Kidney tubule cell (primary cell): ENCODE measurements around the gene NRTN.
"Not testable (repeated sequence)": the region's sequence is repeated elsewhere in the genome, so short reads cannot be mapped to it uniquely, and the experiment has no call there.

Source experiments
- DNase-seq: peaks from one replicate; pipeline ENCODE4 v3.0.0-alpha.2; 2018; ENCODE audit warnings: low spot score

Gene NRTN, protein sequence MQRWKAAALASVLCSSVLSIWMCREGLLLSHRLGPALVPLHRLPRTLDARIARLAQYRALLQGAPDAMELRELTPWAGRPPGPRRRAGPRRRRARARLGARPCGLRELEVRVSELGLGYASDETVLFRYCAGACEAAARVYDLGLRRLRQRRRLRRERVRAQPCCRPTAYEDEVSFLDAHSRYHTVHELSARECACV

DNA sequence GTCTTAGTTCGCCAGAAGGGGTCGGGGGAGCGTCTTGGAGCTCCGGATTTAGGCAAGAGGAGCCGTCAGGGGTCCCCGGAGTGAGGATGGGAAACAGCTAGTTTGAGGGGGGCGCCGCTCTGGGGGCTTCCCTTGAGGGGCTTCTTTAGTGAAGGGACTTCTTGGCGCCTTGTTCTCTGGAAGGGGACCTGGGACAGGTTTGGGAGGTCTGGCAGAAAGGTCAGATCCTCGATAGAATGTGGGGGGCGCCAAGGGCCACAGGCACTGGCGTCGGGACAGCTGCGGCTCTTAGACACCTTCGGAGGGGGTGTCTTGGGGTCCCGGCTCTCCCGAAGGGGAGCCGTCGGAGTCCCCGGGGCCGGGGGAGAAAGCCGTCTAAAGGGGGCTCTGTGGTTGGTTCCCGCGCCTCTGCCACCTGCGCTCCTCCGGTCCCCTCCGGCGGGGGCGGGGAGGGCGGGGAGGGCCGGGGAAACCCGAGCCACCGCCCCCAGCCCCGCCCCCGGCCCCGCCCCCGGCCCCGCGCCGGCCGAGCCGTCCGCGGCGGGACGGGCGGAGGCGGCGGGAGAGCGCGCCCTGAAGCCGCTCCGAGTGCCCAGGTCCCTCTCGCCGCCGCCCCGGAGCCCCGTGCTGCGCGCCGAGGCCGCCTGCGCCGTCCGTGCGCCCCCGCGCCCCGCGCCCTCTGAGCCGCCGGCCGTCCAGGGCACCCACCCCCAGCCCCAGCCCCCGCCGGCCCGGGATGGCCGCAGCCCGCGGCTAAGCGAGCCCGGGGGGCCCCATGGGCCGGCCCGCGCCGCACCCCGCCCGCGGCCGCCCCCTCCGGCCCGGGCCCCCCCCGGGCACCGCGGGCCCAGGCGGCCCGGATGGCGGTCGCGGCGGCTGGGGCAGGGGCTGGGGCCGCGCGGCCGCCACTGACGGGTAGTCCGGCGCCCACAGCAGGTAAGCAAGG, at the start of gene NRTN:
Gene NRTN (plus strand): TSS at position 552 of the 946 bp plus-strand sequence. CDS start 19,099 bp downstream, outside the sequence.
- DNase-seq: no peak

DNA sequence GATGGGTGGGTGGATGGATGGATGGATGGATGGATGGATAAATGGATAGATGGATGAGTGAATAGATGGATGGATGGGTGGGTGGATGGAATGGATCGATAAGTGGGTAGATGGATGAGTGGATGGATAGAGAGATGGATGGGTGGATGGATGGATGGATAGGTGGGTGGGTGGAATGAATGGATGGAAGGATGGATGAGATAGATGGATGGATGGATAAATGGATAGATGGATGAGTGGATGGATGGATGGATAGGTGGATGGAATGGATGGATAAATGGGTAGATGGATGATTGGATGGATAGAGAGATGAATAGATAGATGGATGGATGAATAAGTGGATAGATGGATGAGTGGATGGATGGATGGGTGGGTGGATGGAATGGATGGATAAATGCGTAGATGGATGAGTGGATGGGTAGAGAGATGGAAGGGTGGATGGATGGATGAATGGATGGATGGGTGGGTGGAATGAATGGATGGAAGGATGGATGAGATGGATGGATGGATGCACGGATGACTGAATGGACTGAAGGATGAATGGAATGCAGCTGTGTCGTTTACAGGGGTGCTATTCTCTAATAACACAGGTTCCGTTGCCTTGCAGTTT, 42.2 kb upstream of the NRTN start:
- no peak for DNase-seq

DNA sequence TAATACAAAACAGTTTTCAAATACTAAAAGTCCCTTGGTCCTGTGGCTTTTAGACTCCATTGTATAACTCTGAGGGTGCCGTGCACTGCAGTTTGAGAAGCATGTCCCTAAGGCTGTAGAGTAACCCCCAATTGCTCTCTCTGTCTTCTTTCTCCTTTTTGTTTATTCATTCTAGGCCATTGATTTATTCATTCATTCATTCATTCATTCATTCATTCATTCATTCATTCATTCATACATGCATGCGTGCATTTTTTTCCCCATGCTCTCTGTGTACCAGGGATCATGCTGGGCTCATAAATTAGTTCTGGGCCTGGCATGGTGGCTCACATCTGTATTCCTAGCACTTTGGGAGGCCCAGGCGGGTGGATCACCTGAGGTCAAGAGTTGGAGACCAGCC, 39.6 kb upstream of the NRTN start:
- no peak for DNase-seq

DNA sequence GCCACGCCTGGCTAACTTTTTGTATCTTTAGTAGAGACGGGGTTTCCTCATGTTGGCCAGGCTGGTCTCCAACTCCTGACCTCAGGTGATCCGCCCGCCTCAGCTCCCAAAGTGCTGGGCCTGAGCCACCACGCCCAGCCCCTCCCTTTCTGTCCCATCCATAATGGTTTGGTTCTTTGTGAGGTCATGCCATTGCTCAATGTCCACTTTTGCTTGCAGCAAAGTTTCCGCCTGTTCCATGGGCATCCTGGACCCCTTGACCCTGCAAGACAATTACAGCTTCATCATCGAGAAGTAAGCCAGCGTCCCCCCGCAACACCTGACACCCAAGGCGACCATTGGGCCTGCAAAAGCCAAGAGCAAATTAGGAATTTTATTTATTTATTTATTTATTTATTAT, 36.9 kb upstream of the NRTN start:
- DNase-seq: no peak

DNA sequence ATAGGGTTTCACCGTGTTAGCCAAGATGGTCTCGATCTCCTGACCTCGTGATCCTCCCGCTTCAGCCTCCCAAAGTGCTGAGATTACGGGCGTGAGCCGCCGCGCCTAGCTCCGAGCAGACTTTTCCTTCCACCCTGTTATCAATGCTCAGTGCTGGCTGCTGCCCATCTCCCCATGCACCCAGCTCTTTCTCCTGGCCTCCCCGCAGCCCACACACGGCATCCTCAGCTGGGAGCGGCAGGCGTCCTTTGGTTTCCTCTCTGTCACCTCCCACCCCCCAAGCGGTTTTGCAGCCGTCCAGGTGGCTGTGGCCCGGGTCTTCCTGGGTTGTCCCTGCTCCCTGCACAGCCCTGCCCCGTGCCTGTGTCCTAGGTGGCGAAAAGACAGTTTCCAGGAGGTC, 32.5 kb upstream of the NRTN start:
- DNase-seq: no peak

DNA sequence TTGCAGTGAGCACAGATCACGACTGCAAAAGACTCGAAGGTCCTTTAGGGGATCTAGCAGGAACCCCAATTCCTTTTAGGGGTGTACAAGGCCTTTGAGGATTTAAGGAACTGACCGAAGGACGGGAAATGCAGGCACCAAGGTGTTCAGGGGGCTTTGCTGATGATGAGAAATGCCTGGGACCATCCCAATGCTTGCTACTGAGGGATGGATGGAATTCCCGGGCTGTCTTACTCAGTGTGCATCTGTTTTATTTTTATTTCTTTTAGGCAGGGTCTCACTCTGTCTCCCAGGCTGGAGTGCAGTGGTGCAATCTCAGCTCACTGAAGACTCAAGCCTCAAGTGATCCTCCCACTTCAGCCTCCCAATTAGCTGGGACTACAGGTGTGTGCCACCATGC, 31.6 kb upstream of the NRTN start:
- DNase-seq: no peak

DNA sequence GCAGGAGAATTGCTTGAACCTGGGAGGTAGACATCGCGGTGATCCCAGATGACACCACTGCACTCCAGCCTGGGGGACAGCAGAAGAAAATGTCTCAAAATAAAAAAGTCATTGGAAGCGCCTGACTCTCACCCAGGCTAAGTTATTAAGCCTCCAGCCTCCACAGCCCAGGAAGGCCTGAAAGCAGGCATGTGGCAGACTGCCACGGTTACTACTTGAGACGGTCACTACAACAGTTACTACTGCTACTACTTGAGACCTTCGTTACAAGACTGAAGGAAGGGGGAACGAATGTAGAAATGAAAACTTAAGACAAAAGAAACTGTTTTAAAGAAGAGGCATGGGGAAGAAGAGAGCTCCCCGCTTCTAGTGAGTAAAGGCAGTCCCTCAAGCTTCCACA, 29.9 kb upstream of the NRTN start:
- DNase-seq: no peak

DNA sequence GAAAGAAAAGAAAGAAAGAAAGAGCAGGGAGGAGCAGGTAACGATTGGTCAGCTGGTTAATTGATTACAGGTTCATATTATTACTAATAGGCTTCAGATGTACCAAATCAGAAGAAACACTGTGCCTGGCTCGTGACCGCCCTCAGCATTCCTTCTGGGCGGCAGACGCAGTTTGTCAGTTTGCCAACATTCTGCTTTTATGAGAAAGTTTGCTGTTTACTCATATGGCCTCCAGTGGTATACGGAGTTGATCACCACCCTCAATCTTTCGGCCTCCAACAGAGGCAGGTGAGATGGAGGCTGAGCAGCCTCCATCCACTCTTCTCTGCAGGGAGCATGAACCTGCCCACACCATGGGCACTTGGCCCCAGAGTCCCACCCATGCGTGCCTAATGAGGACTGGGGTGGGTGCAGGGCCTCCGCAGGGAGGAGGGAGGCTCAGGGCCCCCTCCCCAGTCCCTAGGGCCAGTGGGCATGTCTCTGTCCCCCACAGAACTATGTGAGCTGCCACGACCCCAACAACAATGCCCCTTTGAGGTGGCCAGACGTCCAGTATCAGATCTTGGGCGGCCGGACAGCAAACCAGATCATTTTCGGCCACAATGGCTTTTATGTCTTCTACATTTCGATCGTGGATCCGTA, 29.1 kb upstream of the NRTN start:
- DNase-seq: peak; percentile 19

DNA sequence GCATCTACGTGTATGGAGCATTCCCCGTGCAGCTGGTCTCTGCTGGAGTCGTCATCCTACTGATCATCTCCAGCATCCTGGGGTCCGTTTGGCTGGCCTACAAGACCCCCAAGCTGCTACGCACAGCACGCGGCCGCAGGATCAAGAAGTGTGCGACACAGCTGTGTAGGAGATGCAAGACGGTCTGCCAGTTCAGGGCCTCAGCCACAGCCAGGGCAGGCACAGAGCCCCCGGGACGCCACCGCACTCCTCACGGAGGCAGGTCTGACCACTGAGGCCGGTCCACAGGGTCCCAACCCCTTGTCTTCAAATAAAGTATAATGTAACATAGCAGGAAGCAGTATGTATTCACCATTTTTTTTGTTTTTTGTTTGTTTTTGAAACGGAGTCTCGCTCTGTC, 26.5 kb upstream of the NRTN start:
- DNase-seq: no peak

DNA sequence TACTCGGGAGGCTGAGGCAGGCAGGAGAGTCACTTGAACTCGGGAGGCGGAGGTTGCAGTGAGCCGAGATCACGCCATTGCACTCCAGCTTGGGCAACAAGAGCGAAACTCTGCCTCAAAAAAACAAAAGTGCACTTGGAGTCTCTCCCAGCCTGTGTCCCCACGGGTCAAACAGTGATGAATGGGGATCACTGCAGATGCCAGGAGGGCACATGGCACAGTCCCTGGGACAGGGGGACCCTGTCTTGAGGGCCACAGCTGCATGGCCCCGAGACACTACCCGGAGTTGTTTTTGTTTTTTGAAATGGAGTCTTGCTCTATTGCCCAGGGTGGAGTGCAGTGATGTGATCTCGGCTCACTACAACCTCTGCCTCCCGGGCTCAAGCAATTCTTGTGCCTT, 24.0 kb upstream of the NRTN start:
- DNase-seq: not testable (repeated sequence)

DNA sequence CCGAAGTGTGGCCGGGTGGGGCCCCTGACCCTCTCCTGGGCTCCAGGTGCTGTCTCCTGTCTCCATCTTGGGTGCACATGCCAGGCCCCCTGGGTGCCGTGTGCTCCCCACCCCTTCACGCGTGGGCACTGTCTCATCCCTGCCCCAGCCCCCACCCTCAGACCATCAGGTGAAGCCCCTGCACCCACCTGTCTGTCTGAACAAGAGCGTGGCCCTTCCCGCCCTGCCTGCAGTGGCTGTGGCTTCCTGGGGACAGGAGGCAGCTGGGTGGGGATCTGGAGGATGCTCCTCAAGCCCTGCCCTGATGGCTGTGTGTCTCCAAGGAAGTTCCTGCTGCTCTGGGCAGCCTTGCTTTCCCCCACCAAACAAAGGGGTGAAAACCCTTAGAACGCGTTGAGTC, 22.5 kb upstream of the NRTN start:
- no peak for DNase-seq

DNA sequence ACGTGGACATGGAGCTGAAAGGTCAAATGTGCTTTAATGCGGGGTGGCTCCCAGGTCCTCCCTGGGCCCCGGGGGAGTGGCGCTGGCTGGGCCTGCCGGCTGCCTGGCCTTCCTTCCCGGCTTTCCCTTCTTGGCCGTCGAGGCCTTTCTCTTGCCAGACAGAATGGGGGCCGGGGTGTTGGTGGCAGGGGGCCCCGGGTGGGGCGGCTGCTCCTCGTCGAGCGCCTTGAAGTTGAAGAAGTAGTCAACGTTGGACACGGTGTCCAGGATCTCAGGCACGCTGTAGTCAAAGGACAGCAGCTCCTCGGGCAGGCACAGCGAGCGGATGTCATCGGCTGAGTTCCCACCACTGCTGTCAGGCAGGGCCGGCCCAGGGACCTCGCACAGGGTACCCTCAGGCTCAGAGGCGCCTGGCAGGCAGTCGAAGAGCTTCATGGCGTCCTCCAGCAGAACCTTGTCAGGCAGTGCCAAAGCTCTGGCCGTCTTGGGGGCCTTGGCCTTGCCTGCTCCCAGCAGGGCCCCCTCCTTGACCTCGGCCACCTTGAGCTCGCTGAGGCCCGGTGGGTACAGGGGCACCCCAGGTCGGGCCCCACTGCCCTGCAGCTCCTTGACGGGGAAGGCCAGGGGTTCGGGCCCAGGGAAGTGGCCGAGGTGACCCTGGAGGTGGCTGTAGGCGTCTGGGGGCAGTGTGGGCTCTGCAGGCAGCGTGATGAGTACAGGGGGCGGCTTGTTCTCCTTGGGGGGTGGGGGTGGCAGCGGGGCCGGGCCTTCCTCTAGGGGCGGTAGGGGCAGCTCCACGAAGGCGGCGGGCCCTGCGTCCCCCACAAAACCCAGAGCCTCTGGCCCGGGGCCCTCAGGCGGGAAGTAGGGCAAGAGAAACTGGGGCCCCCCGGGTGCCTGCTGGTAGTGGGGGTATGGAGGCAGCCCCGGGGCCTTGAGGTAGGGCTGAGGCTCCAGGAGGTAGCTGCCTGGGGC, 21.6 kb upstream of the NRTN start:
- no peak for DNase-seq

DNA sequence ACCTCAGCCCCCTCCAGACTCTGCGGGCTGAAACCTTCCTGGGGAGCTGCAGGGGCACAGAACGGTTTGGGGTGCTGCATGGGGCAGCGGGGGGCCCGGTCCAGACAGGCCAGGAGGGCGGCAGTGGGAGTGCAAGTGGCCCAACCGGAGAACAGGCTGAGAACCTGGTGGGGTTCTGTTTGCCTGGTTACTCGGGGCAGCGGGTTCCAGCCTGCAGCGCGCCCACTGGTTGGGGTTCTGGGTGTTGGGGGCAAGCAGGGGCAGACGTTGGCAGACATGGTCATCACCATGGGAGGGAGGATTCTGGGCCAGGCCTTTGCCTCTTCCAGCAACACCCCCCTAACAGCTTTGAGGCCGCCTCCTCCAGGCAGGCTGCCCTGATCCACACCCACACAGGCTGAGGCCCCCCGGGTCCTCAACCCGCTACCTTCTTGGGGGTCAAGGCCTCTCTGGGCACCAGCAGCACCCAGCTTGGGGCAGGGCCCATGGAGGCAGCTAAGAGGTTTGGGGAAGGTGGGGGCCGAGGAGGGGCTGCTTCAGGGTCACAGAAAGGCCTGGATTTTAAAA, 20.2 kb upstream of the NRTN start, which contains the start of gene PRR22:
Gene PRR22 (minus strand): TSS at position 166 of the 567 bp plus-strand sequence. CDS start 86 bp downstream, at position 80.
- no peak for DNase-seq

DNA sequence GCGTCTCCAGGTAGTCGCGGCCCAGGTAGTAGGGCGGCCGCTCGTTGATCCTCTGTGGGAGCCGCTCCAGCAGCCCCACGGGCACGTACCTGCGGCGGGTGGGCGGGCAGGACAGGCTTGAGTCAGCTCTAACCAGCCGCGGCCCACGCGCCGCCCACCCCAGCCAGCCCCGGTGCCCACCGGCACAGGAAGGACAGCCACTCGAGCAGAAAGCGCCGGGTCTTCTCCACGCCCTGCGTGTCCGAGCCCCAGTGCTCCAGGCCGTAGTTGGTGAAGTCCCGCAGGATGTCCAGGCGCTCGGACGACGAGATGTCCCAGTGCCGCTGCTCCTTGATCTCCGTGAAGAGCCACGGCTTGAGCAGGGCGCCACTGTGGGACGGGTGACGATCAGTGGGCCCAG, 19.4 kb upstream of the NRTN start:
- DNase-seq: no peak

DNA sequence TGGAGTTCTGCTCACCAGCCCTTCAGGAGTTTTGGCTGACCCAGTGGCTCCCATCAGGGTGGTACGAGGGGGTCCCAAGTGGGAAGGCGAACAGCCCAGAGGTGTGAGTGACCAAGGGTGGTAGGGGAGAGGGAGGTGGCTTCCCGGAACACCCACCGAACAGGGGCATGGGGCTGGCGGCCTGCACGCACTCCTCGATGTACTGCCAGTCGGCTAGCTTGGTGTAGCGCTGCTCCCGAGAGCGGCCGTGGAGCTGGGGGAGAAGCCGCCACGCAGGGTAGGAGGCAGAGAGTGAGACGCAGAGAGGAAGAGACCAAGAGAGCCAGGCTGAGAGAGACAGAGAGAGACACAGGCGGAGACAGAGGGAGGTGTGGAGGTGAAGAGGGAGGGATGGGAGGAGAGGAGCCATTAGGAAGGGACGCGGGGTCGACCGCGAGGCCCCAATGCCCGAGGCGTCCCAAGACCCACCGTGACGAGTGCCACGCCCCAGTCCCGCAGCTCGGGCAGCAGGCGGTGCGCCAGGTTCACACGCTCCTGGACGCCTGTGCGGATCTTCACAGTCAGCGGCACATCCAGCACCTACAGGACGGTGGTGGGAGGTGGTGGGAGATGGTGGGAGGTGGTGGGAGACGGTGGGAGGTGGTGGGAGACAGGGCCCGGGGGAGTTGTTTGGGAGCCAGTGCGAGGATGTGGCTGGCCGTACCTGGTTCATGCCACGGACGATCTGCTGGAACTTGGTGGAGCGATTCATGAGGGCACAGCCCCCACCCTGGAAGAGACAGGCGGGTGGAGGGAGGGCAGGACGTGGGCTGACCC, 18.1 kb upstream of the NRTN start:
- no peak for DNase-seq

DNA sequence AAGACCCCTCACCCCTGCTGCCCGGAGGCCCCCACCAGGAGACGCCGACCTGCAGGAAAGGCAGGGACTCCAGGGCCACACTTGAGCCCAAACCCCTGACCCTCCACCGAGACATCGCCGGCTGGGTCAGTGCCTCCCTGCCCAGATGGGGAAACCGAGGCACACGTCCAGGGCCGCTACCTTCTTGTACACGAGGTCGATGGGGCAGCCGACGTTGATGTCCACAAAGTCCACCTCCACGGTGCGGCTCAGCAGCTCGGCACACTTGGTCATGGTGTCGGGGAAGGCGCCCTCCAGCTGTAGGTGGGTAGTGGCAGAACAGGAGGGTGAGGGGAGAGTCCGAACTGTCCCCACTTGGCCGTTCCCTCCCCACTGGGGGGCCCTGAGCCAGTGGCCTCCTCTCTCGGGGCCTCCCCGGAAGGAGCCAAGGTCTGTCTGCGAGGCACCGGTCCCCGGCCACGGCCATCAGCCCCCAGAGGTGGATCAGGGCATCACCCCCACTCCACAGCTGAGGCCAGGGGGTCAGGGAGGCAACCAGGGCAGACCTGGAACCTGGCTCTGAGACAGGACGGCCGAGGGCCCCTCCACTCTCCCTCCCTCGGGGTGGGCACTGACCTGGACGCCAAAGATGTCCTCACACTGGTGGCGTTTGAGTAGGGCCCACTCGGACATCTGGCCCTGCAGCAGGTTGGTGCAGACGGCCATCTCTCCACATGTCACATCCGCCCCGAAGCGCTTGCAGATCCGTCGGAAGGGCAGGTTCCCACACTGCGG, 17.3 kb upstream of the NRTN start:
- DNase-seq: no peak

DNA sequence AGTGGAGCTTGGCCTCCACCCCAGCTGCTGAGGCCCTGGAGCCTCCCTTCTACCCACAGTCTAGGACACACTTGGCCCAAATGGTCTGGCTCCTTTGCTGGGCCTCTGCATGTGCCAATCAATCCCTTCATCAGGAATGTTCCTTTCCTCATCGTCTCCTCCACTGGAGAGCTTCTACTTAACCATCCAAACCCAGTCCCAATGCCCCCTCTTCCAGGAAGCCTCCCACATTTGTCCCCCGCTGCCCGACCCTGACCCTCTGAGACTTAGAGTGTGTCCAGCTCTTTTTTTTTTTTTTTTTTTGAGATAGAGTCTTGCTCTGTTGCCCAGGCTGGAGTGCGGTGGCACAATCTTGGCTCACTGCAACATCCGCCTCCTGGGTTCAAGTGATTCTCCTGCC, 16.4 kb upstream of the NRTN start:
- DNase-seq: no peak

DNA sequence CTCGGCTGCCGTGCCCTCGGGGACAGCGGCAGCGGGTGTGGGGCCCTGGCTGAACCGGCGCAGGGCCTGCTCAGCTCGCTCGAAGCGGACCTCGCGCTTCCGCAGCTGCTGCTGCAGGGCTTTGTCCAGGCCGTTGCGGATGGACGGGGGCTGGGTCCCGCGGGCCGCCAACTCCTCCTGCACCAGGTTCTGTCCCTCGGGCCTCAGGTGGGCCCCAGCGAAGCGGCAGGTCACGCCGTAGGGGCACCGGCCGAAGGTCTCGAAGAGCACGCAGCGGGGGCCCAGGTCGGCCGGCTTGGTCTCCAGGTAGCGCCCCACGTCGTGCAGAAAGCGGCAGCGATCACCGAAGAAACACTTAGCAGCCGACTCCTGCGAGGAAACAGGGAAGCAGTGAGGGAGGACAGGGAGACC, 15.5 kb upstream of the NRTN start:
- DNase-seq: no peak

DNA sequence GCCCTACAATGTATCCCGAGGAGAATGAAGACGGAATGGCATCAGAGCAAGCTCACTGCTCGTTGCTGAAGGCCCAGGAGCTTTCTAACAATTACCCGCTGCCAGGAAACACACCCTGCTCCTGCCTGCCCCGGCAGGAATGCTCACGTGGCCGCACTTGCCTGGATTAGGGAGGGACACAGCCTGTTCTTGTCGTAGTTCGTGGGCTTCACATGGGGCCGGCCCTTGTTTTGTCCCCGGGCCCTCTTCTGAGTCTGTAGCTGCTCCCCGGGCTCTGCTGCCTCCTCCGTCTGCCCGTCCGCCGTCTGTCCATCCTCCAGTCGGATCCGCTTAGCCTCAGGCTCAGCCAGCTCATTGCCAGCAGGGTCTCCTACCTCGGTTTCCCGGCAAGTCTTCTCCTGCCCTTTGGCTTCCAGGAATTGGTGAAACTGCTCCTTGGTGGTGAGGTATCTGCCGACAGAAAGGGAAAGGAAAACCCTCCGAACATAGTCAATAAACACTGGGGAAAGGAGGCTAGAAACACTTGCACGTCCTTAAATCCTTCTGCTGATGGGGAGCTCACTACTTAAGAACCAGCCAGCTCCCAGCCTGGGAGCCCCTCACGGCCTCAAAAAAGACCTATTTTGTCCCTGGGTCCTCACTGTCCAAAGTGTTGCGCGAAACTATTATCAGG, 14.8 kb upstream of the NRTN start:
- DNase-seq: no peak
